HG03045 (cell line): ENCODE data around the gene CLEC2B.

ENCODE experiments used
- ATAC-seq: cut with Tn5 transposase; IDR thresholded peaks from one replicate; pipeline ENCODE4 v1.9.1; 2021; ENCODE audit warnings: mild to moderate bottlenecking, moderate library complexity; ENCODE audit not compliant: unreplicated experiment

Gene CLEC2B

GRCh38 chr12:9810671-9811070, 58.5 kb downstream of the CLEC2B start:
- no peak for ATAC-seq

DNA sequence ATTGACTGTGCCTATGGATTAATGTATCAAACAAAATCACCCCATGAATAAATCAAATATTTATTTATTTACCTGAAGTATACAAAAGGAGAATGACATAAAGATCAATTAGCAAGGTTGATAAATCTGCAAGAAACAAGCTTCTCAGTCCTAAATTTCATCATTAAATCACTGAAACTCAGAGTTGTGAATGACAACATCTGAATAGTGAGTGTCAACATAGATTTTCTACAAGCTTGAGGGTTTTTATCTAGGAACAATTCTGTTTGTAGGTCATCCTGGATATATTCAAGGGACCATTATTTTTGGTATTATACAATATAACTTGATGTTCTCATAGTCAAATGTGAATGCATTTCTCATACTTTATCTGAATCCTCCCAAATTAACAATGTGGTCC, 59.3 kb downstream of the CLEC2B start:
- ATAC-seq: no peak

- no peak for ATAC-seq
Observed at GRCh38 chr12:9809338-9809737, 59.8 kb downstream of the CLEC2B start.

DNA sequence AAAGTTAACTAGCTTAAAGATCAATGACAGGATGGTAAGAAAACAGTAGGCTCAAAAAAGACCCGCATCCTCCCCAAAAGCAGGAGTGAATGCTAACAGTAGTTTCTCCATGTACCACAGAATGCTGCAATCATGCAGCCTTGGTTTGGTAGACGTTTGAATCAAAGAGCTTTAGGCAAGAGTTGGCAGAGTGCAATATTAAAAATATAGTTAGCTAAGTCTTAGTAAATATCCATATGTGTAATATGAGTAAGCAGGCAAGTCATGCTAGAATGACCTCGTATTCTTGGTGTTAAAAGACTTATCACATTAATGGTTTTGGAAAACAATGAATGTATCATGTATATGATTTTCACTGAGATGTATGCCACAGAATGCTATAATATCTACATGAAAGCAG, 60.6 kb downstream of the CLEC2B start:
- ATAC-seq: no peak

DNA sequence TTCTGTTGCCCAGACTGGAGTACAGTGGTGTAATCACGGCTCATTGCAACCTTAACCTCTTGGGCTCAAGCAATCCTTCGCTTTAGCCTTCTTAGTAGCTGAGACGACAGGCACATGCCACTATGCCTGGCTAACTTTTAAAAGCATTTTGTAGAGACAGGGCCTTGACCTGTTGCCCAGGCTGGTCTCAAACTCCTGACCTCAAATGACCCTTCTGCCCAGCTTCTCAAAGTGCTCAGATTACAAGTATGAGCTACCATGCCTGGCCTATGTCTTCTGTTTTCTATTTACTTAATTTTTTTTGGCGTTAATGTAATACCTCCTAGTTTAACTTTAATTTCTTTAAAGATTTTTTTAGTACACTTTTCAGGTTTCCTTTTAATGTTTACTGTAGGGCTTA, 62.4 kb downstream of the CLEC2B start:
- no peak for ATAC-seq

DNA sequence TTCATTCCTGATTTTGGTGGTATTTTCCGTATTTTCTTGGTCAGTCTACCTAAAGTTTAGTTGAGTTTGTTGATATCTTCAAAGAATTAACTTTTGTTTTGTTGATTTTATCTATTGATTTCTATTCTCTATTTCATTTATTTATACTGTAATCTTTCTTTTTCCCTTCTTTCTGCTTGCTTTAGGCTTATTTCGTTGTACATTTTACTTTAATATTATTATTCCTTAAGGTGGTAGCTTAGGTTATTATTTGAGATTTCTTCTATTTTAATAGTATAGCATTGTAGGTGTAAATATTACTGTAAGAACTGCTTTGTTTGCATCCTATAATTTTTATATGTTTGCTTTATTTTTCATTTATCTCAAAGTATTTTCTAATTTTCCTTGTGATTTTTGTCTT, 63.3 kb downstream of the CLEC2B start:
- ATAC-seq: no peak
